ENCODE results near the gene GHR.

Gene GHR

GRCh38 chr5:42500003-42500599 lies 76.9 kb downstream of the GHR start:
- TF ChIP-seq ZNF548 (tag by site-specific recombination; IDR thresholded peaks at IDR 0.05), result no peak
- TF ChIP-seq, protein P1, sequence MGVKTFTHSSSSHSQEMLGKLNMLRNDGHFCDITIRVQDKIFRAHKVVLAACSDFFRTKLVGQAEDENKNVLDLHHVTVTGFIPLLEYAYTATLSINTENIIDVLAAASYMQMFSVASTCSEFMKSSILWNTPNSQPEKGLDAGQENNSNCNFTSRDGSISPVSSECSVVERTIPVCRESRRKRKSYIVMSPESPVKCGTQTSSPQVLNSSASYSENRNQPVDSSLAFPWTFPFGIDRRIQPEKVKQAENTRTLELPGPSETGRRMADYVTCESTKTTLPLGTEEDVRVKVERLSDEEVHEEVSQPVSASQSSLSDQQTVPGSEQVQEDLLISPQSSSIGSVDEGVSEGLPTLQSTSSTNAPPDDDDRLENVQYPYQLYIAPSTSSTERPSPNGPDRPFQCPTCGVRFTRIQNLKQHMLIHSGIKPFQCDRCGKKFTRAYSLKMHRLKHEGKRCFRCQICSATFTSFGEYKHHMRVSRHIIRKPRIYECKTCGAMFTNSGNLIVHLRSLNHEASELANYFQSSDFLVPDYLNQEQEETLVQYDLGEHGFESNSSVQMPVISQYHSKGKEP (tag by site-specific recombination; IDR thresholded peaks at IDR 0.05), result no peak
- no peak for TF ChIP-seq ZNF341 (tag by site-specific recombination; IDR thresholded peaks at IDR 0.05; ENCODE audit: low read depth)
- TF ChIP-seq ZNF843 (tag by site-specific recombination; IDR thresholded peaks at IDR 0.05), result no peak
- Histone ChIP-seq H3K27ac (ENCODE audit: extremely low read depth, low read depth, low read length) (no peak overlapping the region), H3K4me3 (ENCODE audit: low read depth, low read length) (no peak overlapping the region), H3K4me1 (ENCODE audit: control insufficient read depth, insufficient read depth, low read length) (peaks cover 4% of the 10 kb centered on the region; the same call in 1 of the 2 replicates), H3K9me3 (ENCODE audit: control insufficient read depth, insufficient read depth, low read depth, low read length) (no peaks in the 10 kb centered on the region), H3K36me3 (ENCODE audit: control insufficient read depth in 2 of 2, insufficient read depth in 1 of 2, low read length in 2 of 2) (no peaks in the 10 kb centered on the region)
- ChIA-PET POLR2A (interaction anchor here (0.5 kb wide), 1 partner anchor 99 kb away, joined by 3 read pairs; no protein-coding TSS in a partner anchor), CTCF (interaction anchor here (0.6 to 0.7 kb wide), 2 partner anchors 134 to 542 kb away, joined by 3 read pairs; no protein-coding TSS in a partner anchor)

- peaks cover 4% of the 10 kb centered on the region; the same call in 1 of the 2 replicates for H3K4me1 ChIP-seq (ENCODE audit: control insufficient read depth, insufficient read depth, low read length)
- H3K4me3 ChIP-seq (ENCODE audit: low read depth, low read length), result no peak overlapping the region
- ChIA-PET POLR2A (no interaction called here), CTCF (interaction anchor here (0.6 kb wide), 1 partner anchor 8 kb away, joined by 3 read pairs; no protein-coding TSS in a partner anchor)
- no peak overlapping the region for H3K27ac ChIP-seq (ENCODE audit: extremely low read depth, low read depth, low read length)
- H3K9me3 ChIP-seq (ENCODE audit: control insufficient read depth, insufficient read depth, low read depth, low read length), result no peaks in the 10 kb centered on the region
- H3K36me3 ChIP-seq (ENCODE audit: control insufficient read depth in 2 of 2, insufficient read depth in 1 of 2, low read length in 2 of 2), result no peaks in the 10 kb centered on the region
- TF ChIP-seq ZNF654 (tag by site-specific recombination; IDR thresholded peaks at IDR 0.05; ENCODE audit: low read depth) (no peak), ZNF585B (tag by site-specific recombination; IDR thresholded peaks at IDR 0.05) (no peak)
- TF ChIP-seq, protein P2, sequence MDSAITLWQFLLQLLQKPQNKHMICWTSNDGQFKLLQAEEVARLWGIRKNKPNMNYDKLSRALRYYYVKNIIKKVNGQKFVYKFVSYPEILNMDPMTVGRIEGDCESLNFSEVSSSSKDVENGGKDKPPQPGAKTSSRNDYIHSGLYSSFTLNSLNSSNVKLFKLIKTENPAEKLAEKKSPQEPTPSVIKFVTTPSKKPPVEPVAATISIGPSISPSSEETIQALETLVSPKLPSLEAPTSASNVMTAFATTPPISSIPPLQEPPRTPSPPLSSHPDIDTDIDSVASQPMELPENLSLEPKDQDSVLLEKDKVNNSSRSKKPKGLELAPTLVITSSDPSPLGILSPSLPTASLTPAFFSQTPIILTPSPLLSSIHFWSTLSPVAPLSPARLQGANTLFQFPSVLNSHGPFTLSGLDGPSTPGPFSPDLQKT (IDR thresholded peaks at IDR 0.05; ENCODE audit: borderline replicate concordance, low read depth, low read length), result no peak
Measured at GRCh38 chr5:42502613-42503470, 79.6 kb downstream of the GHR start.

GRCh38 chr5:42506662-42507061 lies 83.4 kb downstream of the GHR start:
- no peak overlapping the region for H3K27ac ChIP-seq (ENCODE audit: extremely low read depth, low read depth, low read length)
- H3K4me3 ChIP-seq (ENCODE audit: low read depth, low read length), result no peak overlapping the region
- TF ChIP-seq ZNF133 (tag by site-specific recombination; IDR thresholded peaks at IDR 0.05) (no peak), ZNF658 (tag by site-specific recombination; IDR thresholded peaks at IDR 0.05) (no peak)
- H3K36me3 ChIP-seq (ENCODE audit: control insufficient read depth in 2 of 2, insufficient read depth in 1 of 2, low read length in 2 of 2), result no peaks in the 10 kb centered on the region
- POLR2A ChIA-PET, result no interaction called here
- no peaks in the 10 kb centered on the region for H3K4me1 ChIP-seq (ENCODE audit: control insufficient read depth, insufficient read depth, low read length)
- no peaks in the 10 kb centered on the region for H3K9me3 ChIP-seq (ENCODE audit: control insufficient read depth, insufficient read depth, low read depth, low read length)
- CTCF ChIA-PET, result no interaction called here

DNA sequence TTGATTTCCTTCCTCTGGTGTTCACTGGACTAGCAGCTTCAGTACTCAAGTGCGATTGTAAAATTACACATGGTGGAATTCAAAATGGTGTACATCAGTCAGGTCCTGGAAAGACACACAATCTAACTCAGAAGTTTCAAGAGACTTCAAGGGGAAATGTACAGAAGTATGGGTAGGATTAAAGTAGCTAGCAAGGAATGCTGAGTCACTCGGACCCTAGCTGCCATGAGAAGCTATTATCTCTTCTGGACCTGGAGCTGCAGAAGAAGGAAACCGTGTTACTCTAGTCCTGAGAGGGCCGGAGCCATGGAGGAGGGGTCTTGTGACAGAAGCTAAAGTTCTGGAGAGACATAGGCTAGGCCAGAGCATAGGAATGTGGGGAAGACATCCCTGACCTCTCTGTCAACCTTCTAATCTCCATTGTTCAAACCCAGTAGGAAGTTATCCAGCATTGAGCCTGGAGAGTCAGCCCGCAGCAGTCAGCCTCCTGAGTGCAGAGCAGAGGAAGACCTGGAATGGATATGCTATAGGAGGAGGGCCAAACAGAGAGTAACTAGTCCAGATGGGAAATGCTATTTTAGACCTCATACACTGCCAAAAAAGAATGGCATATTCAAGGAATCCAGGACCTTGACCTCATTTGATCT lies 84.3 kb downstream of the GHR start:
- CTCF ChIA-PET, result interaction anchor here (0.9 to 1.4 kb wide), 2 partner anchors 12 to 76 kb away, joined by 3 to 5 read pairs; no protein-coding TSS in a partner anchor
- TF ChIP-seq HOXD13 (CRISPR knock-in tag; IDR thresholded peaks at IDR 0.05; ENCODE audit: borderline replicate concordance), result no peak
- no peak for TF ChIP-seq ZNF324 (tag by site-specific recombination; IDR thresholded peaks at IDR 0.05)
- no peak for TF ChIP-seq PRDM1 (tag by site-specific recombination; IDR thresholded peaks at IDR 0.05)
- no peak for TF ChIP-seq ZBTB11 (tag by site-specific recombination; conservative IDR thresholded peaks at IDR 0.05; ENCODE audit: low read depth)
- no peak for TF ChIP-seq ZFP37 (tag by site-specific recombination; IDR thresholded peaks at IDR 0.05)
- no peak for TF ChIP-seq TSHZ1 (tag by site-specific recombination; IDR thresholded peaks at IDR 0.05; ENCODE audit: borderline replicate concordance)

More for the DNA sequence above, 84.3 kb downstream of the GHR start:
- no peak overlapping the region for H3K27ac ChIP-seq (ENCODE audit: extremely low read depth, low read depth, low read length)
- H3K9me3 ChIP-seq (ENCODE audit: control insufficient read depth, insufficient read depth, low read depth, low read length), result no peaks in the 10 kb centered on the region
- H3K4me3 ChIP-seq (ENCODE audit: low read depth, low read length), result no peak overlapping the region
- no peaks in the 10 kb centered on the region for H3K36me3 ChIP-seq (ENCODE audit: control insufficient read depth in 2 of 2, insufficient read depth in 1 of 2, low read length in 2 of 2)
- H3K4me1 ChIP-seq (ENCODE audit: control insufficient read depth, insufficient read depth, low read length), result no peaks in the 10 kb centered on the region
- POLR2A ChIA-PET, result no interaction called here
